ENCODE results near the gene MEAF6.
"Not testable (repeated sequence)": the region's sequence is repeated elsewhere in the genome, so short reads cannot be mapped to it uniquely, and the experiment has no call there.

The MEAF6 gene

DNA sequence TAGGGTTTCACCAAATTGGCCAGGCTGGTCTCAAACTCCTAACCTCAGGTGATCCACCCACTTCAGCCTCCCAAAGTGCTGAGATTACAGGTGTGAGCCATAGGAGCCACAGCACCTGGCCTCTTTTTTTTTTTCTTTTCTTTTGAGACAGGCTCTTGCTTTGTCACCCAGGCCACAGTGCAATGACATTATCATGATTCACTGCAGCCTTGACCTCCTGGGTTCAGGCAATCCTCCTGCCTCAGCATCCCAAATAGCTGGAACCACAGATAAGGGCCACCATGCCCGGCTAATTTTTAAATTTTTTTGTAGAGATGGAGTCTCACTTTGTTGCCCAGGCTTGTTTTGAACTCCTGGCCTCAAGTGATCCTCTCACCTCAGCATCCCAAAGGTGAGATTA, 15.3 kb upstream of the MEAF6 start:
- not testable (repeated sequence) for DNase-seq

DNA sequence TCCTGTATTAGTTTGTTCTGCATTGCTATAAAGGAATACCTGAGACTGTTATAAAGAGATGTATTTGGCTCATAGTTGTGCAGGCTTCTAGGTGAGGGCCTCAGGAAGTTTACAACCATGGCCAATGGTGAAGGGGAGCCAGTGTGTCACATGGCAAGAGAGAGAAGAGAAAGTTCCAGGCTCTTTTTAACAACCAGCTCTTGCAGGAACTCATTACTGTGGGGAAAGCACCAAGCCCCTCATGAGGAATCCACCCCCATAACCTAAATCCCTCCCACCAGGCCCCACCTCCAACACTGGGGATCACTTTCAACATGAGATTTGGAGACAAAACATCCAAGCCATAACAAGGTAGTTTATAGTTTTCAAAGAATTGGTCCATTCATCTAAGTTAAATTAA, 5.0 kb upstream of the MEAF6 start:
- no peak for DNase-seq

DNA sequence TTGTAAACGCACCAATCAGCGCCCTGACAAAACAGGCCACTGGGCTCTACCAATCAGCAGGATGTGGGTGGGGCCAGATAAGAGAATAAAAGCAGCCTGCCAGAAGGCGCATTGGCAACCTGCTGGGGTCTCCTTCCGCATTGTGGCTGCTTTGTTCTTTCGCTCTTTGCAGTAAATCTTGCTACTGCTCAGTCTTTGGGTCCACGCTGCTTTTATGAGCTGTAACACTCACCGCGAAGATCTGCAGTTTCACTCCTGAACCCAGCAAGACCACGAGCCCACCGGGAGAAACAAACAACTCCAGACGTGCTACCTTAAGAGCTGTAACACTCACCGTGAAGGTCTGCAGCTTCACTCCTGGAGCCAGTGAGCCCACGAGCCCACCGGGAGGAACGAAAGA, 4.4 kb upstream of the MEAF6 start:
- DNase-seq: peak in 3 of 5 experiments; percentile 41 to 69 (median 62)

DNA sequence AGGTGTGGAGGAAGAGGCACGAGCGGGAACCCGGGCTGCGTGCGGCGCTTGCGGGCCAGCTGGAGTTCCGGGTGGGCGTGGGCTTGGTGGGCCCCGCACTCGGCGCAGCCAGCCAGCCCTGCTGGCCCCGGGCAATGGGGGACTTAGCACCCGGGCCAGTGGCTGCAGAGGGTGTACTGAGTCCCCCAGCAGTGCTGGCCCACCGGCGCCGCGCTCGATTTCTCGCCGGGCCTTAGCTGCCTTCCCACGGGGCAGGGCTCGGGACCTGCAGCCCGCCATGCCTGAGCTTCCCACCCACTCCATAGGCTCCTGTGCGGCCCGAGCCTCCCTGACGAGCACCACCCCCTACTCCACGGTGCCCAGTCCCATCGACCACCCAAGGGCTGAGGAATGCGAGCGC, 3.7 kb upstream of the MEAF6 start:
- not testable (repeated sequence) for DNase-seq

DNA sequence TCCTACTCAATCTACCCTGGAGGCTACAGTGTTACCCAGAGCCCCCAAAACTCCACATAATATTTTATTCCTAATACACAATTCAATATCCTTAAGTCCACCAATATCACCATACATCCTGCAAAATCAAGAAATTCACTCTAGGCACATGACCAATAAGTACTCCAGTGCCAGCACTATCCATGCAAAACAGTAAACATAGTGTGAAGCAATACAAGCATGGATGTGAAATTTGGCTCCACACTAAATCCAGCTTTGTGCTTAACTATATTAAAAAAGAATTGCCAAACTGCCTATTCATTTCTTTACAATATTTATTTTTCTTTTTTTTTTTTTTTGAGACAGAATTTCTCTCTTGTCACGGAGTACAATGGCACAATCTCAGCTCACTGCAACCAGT, 3.0 kb upstream of the MEAF6 start:
- DNase-seq: no peak

DNA sequence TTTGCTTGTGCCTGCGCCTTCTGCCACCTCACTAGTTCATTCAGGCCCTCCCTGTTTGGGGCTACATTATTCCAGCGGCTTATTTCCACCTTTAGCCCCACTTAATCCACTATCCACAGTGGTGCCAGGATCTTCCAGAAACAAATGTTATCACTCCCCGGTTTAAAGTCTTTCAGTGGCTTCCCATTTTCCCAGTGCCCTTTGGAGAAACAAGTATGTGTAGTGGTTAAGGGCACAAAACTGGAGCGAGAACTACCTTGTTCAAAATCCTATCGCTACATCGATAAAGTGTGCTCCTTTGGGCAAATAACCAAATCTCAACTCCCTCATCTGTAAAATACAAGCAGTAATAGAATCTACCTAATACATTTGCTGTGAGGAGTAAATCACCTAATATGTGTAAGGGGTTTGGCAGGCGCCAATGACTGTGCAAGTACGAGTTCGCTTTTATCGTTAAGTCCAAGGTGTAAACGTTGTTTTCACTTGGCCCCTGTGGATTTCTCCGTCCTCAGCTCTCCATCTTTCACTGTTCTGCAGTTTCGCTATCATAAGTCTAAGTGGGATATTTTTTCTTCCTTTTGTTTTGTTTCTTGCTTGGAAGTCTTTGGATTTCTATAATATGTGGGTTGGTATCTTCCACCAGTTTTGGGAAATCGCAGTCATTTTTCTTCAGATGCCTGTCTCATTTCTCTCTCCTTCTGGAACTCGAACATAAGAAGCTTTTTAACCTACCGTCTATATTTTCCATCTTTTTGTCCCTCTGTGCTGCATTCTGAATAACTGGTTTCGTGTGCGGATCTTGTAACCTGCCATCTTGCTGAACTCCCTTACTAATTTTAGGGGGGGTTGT, 844 bp upstream of the MEAF6 start:
- DNase-seq: no peak

DNA sequence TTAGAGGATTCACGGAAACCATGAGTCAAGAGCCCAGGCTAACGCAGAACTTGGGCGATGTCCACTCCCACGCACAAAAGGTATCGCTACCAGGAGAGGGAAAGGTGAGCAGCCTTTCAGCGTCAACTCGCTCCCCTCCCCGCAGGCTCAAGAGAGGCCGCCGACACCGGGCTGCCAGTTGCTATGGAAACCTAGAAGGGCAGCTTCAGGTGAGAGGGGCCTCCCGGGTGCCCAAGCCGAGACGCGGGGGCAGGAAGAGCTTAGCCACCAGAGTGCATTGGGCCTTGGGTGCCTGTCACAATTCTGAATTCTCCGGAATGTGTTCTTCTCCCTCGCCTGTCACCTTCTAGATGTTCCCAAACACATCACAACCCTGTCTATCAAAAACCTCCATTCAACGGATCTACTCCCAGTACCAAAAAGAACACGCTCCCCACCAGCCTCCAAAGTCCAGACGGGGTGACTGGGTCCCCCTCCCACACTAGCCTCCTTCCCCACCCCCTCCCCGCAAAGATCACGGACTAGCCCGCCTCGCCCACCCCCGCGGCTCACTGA, 694 bp downstream of the MEAF6 start:
- peak; percentile 13 to 51 (median 40) for DNase-seq

DNA sequence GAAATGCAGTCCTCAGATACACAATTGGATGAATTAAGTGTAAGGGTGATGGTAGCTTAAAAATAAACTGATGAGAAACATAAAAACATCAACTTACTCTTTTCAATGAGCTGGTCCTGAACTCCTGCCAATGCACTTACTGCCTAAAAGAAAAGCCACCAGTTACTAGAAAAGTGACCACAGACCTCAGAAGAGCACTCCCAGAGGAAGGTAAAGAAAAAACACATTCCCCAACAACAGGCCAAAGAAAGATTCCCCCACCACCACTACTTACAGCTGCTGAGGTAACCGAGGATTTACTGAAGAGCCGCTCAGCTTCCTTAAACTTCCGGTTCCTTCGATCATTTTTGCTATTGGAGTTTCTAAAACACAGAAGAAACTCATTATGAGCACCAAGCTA, 5.4 kb downstream of the MEAF6 start:
- peak in 1 of 5 experiments; percentile 32 for DNase-seq

DNA sequence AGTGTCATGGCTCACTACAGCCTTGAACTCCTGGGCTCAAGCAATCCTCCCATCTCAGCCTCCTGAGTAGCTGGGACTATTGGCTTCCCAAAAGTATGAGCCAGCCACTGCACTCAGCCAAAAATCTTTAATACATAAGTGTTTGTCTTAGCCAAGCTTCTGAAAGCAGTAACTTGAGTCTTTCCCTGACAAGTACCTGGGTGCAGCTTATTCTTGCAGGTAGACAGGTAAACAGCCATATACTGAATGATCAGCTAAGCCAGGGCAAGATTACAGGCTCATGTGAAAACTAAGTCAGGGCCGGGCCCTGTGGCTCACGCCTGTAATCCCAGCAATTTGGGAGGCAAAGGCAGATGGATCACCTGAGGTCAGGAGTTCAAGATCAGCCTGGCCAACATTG, 7.8 kb downstream of the MEAF6 start:
- no peak for DNase-seq

DNA sequence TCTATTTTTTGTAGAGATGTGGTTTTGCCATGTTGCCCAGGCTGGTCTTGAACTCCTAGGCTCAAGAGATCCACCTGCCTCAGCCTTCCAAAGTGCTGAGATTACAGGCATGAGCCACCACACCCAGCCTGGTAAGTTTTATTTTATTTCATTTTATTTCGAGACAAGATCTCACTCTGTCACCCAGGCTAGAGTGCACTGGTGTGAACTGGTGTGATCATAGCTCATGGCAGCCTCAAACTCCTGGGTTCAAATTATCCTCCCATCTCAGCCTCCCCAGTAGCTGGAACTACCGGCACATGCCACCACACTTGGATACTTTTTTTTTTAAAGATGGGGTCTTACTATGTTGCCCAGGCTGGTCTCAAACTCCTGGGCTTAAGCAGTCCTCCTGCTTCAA, 11.8 kb downstream of the MEAF6 start:
- not testable (repeated sequence) for DNase-seq

DNA sequence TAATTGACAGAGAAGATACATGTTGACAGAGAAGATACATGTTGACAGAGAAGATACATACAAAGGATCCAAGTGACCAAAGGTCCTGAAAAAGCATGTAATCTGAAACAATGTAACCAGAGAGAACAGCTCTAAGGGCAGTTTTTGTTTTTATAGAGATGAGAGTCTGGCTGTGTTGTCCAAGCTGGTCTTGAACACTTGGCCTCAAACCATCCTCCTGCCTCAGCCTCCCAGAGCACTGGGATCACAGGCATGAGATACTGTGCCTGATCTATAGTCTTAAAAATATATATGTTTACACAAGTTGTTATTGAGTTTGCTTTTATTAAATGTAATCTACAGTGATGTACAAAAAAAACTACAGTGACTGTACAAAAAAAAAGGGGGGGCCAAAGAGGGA, 12.5 kb downstream of the MEAF6 start:
- no peak for DNase-seq

DNA sequence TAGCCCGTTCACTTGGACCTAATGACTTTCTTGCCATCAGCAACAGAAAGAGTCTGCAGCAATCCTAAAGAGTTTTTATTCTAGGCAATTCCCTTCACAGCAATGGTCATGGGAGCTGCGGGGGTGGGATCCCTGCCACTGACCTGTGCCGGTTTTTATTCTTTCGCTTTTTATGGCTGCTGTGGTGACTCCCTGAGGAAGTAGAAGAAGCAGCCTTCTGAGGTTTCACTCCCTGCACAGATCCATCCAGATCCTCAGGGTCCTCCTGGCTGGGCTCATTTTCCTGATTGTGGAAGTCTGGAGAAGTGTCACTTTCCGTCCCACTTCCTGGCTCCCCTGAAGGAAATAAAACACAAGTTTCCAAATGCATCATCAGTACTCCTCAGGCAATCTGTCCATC, 12.9 kb downstream of the MEAF6 start:
- no peak for DNase-seq

DNA sequence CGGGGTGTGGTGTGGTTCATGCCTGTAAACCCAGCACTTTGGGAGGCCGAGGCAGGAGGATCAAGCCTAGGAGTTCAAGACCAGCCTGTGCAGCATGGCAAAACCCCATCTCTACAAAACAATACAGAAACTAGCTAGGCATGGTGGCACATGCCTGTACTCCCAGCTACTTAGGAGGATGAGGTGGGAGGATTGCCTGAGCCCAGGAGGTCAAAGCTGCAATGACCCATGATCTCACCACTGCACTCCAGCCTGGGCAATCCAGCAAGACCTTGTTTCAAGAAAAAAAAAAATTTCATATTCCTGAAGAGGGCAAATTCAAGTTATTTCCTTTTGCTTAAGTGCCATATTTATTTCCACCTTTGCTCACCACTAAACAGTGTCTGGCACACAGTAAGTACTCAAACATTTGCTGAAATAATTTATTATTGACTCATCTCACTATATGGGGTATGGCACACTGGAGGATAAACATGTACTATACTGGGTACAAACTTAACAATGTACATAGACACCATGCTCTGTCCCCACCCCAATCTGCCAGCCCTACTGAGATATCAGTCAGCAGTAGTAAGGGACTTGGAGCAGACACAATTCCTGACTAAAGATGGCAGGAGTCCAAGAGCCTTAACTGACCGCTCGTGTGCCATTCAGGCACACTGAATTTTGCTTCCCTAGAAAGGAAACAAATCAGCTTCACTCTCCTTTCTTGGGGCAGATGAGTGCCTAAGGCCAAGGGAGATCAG, 15.5 kb downstream of the MEAF6 start:
- no peak for DNase-seq

DNA sequence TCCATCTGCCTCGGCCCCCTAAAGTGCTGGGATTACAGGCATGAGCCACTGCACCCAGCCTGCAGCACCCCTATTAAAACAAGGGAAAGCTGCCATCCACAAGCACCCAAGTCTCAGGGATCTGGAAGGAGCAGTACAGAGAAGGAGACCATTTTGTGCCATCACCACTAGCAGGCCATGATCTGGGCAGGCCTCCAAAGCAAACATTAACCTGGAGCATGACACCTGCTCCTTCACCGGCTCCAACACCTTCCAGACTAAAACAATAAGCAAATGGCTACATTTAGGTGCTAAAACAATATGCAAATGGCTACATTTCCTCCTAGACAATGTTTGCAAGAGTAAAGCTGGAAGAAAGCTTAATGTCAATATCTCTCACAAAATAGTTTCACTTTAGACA, 16.7 kb downstream of the MEAF6 start:
- DNase-seq: no peak

DNA sequence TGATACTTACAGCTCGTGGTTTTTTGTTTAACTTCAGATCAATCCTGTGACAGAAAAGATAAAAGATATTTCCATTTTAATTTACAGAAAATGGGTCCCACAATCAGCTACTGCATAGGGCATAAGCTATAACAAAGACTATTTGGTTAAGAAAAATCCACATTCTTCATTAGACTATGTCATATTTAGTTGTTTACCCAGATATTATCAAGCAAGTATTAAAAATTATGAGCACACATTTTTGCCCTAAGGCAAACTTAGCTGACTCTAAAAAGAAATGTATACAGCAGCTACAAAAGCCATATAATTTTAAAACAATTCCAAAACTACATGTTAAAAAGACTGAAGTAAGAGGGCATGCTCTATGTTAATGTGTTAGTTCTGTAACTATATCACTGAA, 18.7 kb downstream of the MEAF6 start:
- no peak for DNase-seq

DNA sequence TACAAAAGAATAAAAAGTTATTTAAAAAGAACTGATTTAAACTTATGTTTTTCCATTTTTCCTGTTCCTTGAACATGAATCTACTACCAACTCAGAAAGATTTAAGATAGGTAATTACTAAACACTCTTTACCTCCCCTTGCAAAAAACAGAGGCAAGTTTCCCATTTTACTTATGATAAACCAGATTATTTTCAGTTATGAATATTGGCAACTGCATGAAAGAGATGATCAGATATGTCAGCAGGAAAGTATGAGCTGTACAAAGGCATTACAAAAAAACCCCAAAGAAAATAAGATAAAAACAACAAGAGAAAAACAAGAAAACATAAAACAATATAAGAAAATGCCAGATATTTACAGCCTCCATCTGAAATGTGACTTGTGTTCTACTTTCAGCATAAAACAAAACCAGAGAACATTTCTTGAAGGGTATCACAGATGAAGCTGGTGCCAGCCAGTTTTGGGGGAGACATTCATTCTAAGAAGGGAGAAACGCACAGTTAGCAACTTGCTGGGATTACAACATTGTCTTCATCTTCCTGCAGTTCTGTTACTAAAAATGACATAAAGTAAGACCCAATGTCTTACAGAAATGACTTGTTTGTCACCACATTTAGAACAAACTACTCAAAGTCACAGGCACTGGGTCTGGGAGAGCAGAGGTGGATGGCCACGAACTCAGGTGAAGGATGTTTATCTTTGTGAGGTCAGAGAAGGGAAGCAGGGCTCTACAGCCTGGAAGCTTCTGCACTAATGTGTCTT, 21.0 kb downstream of the MEAF6 start:
- peak in 1 of 5 experiments; percentile 73 for DNase-seq

DNA sequence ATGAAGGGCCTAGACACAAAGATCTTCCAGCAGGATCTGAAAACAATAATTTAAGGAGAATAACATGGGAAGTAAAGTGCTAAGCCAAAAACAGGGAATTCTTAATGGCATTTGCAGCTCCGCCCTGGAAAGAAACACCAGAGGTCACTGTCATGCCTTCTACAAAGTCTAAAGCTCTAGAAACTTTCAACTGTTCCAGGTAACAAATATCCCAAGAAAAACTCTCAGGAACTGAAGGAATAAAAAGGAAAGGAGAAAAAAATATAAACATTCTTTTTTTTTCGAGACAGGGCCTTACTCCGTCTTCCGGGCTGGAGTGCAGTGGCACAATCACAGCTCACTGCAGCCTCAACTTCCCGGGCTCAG, 27.0 kb downstream of the MEAF6 start:
- DNase-seq: no peak

DNA sequence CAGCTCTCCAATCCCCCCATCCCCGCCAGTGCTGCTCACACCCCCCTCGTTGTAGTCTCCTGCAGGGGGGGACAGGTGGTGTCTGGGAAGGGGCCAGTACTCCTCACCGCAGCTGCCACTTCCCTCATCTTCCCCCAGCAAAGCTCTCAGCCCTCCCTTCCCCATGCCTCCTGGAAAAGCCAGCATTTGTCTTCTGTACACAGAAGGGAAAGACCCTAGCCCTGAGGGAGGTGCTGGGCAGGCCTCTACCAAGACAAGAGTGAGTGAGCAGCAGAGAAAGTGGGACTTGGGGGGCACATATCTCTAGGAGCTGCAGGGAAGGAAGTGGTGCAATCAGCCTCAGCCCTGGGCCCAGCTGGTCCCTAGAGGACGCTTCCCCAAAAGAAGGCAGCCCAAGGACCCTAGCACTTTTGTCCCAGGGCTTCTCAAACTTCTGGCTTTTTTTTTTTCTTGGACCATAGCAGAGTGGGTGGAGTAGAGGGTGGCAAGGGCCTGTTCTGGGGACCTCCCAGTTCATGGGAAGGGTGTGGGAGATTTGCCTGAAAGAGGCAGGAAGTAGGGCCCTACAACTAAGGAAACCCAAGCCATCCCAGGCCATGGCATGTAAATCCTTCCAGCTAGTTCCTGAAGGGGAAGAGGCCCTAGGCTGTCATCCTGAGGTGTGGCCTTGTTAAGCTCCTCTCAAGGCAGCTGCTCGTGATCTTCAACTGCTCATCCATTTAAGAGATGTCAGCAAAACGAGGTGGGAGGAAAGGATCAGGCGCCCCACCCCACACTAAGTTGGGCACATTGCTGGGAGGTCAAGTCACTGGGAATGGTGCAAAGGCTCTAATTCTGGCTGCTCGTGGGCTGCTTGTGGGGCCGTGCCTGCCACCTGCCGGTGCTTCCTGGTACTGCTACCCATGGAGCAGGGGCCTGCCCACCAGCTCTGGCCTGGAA, 27.6 kb downstream of the MEAF6 start:
- DNase-seq: peak; percentile 61 to 71 (median 67)

DNA sequence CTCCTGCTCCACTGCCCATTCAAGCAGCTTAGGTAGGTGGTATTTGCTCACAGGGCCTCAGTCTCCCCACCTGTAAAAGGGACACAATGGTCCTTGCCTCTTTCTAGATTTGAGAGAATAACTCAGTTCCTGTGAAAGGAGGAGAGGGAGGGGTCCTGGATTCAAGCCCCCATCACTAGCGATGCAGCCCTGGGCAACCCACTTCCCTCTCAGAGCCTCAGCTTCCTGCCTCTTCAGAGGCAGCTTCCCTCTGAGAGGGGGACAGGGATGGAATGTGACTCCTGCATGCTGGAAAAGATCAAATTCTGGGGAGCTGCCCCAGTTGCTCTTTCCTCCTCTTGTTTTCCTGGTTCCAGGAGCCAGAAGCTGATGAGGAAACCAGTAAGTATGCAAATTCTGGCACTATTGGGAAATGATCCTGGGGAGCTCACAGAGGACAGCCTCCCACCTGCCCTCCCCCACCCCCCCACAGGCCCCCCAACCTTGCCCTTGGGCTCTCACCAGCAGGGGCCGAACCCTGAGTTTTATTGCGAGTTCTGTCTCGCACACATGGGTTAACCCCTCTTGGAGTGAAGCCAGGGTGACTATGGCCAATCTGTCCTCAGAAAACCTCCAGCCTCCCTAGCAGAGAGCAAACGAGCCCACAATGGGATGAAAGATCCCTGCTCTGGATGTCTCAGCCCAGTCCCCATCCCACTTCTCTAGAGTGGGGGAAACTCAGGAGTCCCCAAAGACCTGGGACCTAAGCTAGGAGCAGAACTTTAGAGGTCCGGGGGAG, 28.5 kb downstream of the MEAF6 start:
- no peak for DNase-seq

DNA sequence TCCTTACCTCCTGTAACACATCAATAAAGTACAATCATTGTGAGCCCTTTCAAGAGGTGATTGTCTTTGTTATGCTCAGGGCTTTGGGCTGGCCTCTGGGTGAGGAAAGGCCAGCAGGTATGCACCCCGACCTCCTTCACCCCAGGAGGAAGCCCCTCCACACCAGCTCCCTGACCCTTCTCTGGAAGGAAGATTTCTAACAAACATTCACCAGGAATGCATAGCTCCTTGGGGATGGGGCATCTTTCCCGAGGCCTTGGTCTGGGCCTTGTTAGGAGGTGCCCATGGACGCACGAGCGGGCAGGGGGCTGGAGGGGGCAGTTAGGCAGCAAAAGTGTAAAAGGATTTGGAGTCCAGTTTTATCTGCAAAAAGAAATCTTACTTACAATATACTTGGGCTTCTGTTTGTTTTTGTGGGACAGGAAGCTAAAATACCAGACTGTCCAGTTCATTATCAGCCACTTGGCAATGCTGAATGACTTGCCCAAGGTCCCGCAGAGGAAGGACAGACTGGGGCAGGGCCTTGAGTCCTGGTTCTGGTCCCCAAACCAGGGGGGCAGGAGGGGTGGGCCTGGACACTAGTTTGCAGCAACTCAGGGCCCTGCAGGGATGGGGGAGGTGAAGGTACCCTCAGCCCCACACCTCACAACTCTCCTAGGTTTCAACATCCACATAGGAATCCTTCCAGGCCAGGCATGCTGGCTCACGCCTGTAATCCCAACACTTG, 30.1 kb downstream of the MEAF6 start:
- DNase-seq: no peak

All from T-helper 2 cell (primary cell).